ENCODE results near the gene PCBP3. TPM values are rescaled to one million over a fixed set of nuclear protein-coding genes. Genes with fewer than 3 reads are reported as not detected.

PCBP3 gene
- total RNA-seq, 1 experiment from 2014 or later: not detected

DNA sequence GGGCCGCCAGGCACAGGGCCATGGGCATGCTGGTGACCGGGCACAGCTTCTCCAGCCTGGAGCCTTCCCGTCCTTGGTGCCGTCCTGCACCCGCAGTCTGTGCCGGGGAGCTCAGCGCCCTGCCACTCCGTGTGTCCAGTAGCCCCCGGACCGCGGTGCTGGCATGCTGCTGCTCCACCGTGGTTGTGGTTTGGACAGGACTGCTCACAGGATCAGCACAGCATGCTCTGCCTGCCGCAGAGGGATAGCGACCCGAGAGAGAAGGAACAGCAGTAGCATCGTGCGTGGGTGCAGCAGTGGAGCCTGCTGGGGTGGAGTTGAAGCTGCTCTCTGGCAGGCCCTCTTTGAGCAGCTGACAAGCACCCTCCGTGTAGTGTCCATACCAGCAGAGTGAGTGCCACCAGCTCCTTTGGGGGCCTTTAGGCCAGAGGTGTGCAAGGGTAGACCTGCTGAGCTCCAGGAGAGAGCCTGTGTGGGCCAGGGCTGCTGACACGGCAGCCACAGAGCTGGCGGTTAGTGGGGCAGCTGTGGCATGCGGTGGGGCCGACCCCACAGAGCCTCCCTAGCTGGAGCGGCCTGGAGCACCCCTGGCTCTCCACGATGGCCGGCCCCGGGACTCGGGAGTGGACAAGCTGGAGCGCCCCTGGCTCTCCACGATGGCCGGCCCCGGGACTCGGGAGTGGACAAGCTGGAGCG is 6.4 kb upstream of the PCBP3 start:
- CTCF ChIA-PET: no interaction called here
- POLR2A ChIA-PET (ENCODE audit: unreplicated experiment): no interaction called here
- intact Hi-C loops (cut with micrococcal nuclease; ENCODE audit: unreplicated experiment): no loop called here

DNA sequence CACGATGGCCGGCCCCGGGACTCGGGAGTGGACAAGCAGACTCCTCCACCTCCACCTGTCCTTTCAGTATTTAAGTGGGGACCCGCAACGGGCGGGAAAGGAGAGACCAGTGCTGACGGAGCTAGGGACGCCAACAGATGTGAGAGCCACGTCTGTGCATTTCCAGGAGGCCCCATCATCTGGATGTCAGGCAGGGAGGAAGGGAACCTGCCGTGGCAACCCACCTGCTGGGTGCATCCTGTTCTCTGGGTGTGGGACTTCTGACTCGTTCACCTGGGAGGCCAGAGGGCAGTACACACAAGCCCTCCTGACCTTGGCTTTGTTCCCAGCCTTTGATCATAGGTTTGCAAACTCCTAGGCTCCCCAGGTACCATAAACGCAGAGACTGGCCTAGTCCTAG is 5.6 kb upstream of the PCBP3 start:
- H3K27ac ChIP-seq: no peak overlapping the region
- no peaks in the 10 kb centered on the region for H3K79me2 ChIP-seq (ENCODE audit: low read depth)
- H4K20me1 ChIP-seq (ENCODE audit: insufficient read depth): no peaks in the 10 kb centered on the region
- intact Hi-C loops (cut with micrococcal nuclease; ENCODE audit: unreplicated experiment): no loop called here
- H3K36me3 ChIP-seq (ENCODE audit: low read depth): no peaks in the 10 kb centered on the region
- H3K4me1 ChIP-seq (replicated peaks; ENCODE audit: insufficient read depth): no peaks in the 10 kb centered on the region
- POLR2A ChIA-PET (ENCODE audit: unreplicated experiment): no interaction called here
- H2AFZ ChIP-seq: no peak overlapping the region
- no peak overlapping the region for H3K4me2 ChIP-seq
- BruUV-seq (replicated peaks): no TSS peak
- TF ChIP-seq, protein P1, sequence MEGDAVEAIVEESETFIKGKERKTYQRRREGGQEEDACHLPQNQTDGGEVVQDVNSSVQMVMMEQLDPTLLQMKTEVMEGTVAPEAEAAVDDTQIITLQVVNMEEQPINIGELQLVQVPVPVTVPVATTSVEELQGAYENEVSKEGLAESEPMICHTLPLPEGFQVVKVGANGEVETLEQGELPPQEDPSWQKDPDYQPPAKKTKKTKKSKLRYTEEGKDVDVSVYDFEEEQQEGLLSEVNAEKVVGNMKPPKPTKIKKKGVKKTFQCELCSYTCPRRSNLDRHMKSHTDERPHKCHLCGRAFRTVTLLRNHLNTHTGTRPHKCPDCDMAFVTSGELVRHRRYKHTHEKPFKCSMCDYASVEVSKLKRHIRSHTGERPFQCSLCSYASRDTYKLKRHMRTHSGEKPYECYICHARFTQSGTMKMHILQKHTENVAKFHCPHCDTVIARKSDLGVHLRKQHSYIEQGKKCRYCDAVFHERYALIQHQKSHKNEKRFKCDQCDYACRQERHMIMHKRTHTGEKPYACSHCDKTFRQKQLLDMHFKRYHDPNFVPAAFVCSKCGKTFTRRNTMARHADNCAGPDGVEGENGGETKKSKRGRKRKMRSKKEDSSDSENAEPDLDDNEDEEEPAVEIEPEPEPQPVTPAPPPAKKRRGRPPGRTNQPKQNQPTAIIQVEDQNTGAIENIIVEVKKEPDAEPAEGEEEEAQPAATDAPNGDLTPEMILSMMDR (conservative IDR thresholded peaks at IDR 0.05): no peak
- no peak for TF ChIP-seq EZH2 (IDR thresholded peaks at IDR 0.05; ENCODE audit: low read depth)
- no peaks in the 10 kb centered on the region for H3K9me2 ChIP-seq (ENCODE audit: insufficient read depth)
- CTCF ChIA-PET: no interaction called here
- H3F3A ChIP-seq (ENCODE audit: insufficient read depth, low read depth): peaks cover 16% of the 10 kb centered on the region
- peaks cover 17% of the 10 kb centered on the region; the same call in 1 of the 2 replicates for H3K27me3 ChIP-seq (ENCODE audit: insufficient read depth, low read depth)
- H3K9me3 ChIP-seq (ENCODE audit: insufficient read depth, low read depth): no peaks in the 10 kb centered on the region
- DNase-seq: no peak
- no peak overlapping the region for H3K4me3 ChIP-seq

More for the DNA sequence above, 6.4 kb upstream of the PCBP3 start:
- TF ChIP-seq, protein P1 (conservative IDR thresholded peaks at IDR 0.05): no peak
- TF ChIP-seq EZH2 (IDR thresholded peaks at IDR 0.05; ENCODE audit: low read depth): no peak
- Histone ChIP-seq H3K27ac (no peak overlapping the region), H3K4me1 (replicated peaks; ENCODE audit: insufficient read depth) (no peaks in the 10 kb centered on the region), H3K4me3 (no peak overlapping the region), H3K9me3 (ENCODE audit: insufficient read depth, low read depth) (no peaks in the 10 kb centered on the region), H2AFZ (no peak overlapping the region), H3K9me2 (ENCODE audit: insufficient read depth) (no peaks in the 10 kb centered on the region), H3K27me3 (ENCODE audit: insufficient read depth, low read depth) (peaks cover 22% of the 10 kb centered on the region; the same call in 1 of the 2 replicates), H3K79me2 (ENCODE audit: low read depth) (no peaks in the 10 kb centered on the region), H3K4me2 (no peak overlapping the region), H4K20me1 (ENCODE audit: insufficient read depth) (no peaks in the 10 kb centered on the region), H3K36me3 (ENCODE audit: low read depth) (no peaks in the 10 kb centered on the region), H3F3A (ENCODE audit: insufficient read depth, low read depth) (peaks cover 16% of the 10 kb centered on the region)
- BruUV-seq (replicated peaks): no TSS peak
- DNase-seq: no peak

DNA sequence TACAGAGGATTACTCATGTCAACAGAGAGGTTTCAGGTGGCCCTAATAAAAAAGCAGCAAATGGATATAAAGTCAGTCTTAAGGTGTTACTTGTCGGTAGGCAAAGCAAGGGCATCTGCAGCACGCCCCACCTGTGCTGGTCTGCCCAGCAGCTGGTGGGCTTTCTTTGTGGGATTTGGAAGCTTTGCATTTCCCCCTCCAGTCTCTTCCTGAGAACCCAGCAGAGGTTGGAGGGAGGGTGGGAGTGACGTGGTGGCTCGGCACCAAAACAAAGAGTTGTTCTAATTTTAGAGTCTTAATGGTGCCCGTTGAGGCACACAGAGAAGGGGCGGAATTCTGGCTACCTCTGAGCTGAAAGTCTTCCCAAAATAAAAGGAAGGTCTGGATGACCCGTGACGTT is 4.8 kb upstream of the PCBP3 start:
- POLR2A ChIA-PET (ENCODE audit: unreplicated experiment): no interaction called here
- no TSS peak for BruUV-seq (replicated peaks)

More for the DNA sequence above, 4.8 kb upstream of the PCBP3 start:
- Histone ChIP-seq H3K79me2 (ENCODE audit: low read depth) (no peaks in the 10 kb centered on the region), H3K9me2 (ENCODE audit: insufficient read depth) (no peaks in the 10 kb centered on the region), H3K36me3 (ENCODE audit: low read depth) (no peaks in the 10 kb centered on the region), H3K4me3 (no peak overlapping the region), H2AFZ (no peak overlapping the region), H3K9me3 (ENCODE audit: insufficient read depth, low read depth) (no peaks in the 10 kb centered on the region), H3K4me2 (no peak overlapping the region), H3K27me3 (ENCODE audit: insufficient read depth, low read depth) (peaks cover 17% of the 10 kb centered on the region; the same call in 1 of the 2 replicates), H4K20me1 (ENCODE audit: insufficient read depth) (no peaks in the 10 kb centered on the region), H3F3A (ENCODE audit: insufficient read depth, low read depth) (peaks cover 16% of the 10 kb centered on the region), H3K4me1 (replicated peaks; ENCODE audit: insufficient read depth) (no peaks in the 10 kb centered on the region), H3K27ac (no peak overlapping the region)
- TF ChIP-seq EZH2 (IDR thresholded peaks at IDR 0.05; ENCODE audit: low read depth): no peak
- DNase-seq: no peak
- CTCF ChIA-PET: no interaction called here
- intact Hi-C loops (cut with micrococcal nuclease; ENCODE audit: unreplicated experiment): no loop called here
